Naive B cell (primary cell): ENCODE data around the gene SMAD9. TPM values are rescaled to one million over a fixed set of nuclear protein-coding genes. Genes with fewer than 3 reads are reported as not detected.
A peak's percentile ranks its signal among the peaks of the same experiment; 100 is the strongest.

Source experiments
- ATAC-seq, 2 donors: fragments of 150-1000 bp; cut with Tn5 transposase; 2 replicates each; pipeline ENCODE4 v1.10.0; 2021; ENCODE audit warnings: low read depth in 2 of 2, mild to moderate bottlenecking in 2 of 2, moderate library complexity in 2 of 2
- DNase-seq: peaks from one replicate; pipeline ENCODE4 v3.0.0; 2022
- H3K27ac Mint-ChIP-seq, 6 donors: one replicate each; pipeline ENCODE4 v1.8.0; 2020 to 2022; ENCODE audit warnings: mild to moderate bottlenecking in 6 of 6, mixed read lengths in 6 of 6, moderate library complexity in 5 of 6, inconsistent platforms in 2 of 6
- H3K27me3 Mint-ChIP-seq, 3 donors: one replicate each; pipeline ENCODE4 v1.8.0; 2021 to 2022; ENCODE audit warnings: mixed read lengths in 3 of 3, mild to moderate bottlenecking in 1 of 3
- H3K36me3 Mint-ChIP-seq, 2 donors: one replicate each; pipeline ENCODE4 v1.8.0; 2020 to 2022; ENCODE audit warnings: mixed read lengths in 2 of 2, inconsistent platforms in 1 of 2, mild to moderate bottlenecking in 1 of 2
- H3K4me1 Mint-ChIP-seq, 3 donors: one replicate each; pipeline ENCODE4 v1.8.0; 2020 to 2022; ENCODE audit warnings: mixed read lengths in 3 of 3, inconsistent platforms in 1 of 3, mild to moderate bottlenecking in 1 of 3, moderate library complexity in 1 of 3
- H3K4me3 Mint-ChIP-seq, 8 donors: one replicate each; pipeline ENCODE4 v1.8.0; 2020 to 2022; ENCODE audit warnings: mild to moderate bottlenecking in 8 of 8, mixed read lengths in 8 of 8, moderate library complexity in 8 of 8, inconsistent platforms in 2 of 8
- H3K9me3 Mint-ChIP-seq, 7 donors: one replicate each; pipeline ENCODE4 v1.8.0; 2020 to 2022; ENCODE audit warnings: mixed read lengths in 7 of 7, mild to moderate bottlenecking in 5 of 7, inconsistent platforms in 2 of 7, moderate library complexity in 1 of 7
- polyA plus RNA-seq, 6 donors: library from polyadenylated mRNA; unstranded; fragments of 300-500 nt; fragmentation: Illumina TruSeq; gene quantifications; one replicate each; pipeline ENCODE4 v1.2.3, GENCODE V29; 2021; ENCODE audit warnings: low read depth in 6 of 6

Gene SMAD9
- polyA plus RNA-seq, 6 donors from 2014 or later = 0.07 to 0.09 (median 0.07) TPM; not detected in 3

DNA sequence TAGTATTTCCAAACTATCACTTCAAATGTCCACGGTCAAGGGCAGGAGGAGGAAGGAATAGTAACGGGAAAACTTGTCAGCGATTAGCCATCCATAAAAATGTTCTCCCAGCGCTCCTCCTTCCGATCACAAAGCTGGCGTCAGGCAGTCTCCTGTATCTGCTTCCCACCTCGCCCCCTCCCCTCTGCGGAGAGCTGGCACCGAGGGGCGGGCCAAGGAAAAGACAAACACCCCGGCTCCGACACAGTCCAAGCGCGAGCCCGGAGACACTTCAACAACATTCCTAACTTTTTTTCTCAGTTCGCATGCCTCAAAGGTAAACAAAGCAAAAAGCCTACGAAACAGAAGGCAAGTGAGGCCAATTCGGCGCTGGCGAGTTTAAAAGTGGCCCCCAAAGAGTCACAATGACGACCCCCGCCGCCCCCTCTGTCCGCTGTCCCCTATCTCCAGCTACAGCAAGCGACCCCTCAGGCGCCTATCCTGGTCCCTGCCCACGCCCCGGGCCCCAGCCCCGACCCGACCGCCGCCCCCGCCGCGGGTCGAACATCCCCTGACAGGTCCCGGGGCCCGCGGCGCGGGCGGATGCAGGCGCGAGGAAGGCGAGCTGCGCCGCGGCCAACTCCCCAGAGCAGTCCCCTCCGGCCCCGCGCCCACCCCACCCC is 736 bp downstream of the SMAD9 start:
- ATAC-seq (peak; percentile 20 to 46), DNase-seq (no peak)
- Mint-ChIP-seq H3K4me1 (peaks cover 0 to 9% (median 4%) of the 10 kb centered on the region in 3 donors), H3K36me3 (no peaks in the 10 kb centered on the region), H3K27ac (no peak overlapping the region), H3K9me3 (no peaks in the 10 kb centered on the region), H3K4me3 (peak overlapping the region in 7 of 8 donors; percentile 42 to 72 (median 51)), H3K27me3 (peaks cover 57 to 67% (median 62%) of the 10 kb centered on the region in 3 donors)

GRCh38 chr13:36918246-36919131 is 1.5 kb downstream of the SMAD9 start:
- ATAC-seq (no peak), DNase-seq (no peak)
- Mint-ChIP-seq H3K36me3 (no peaks in the 10 kb centered on the region), H3K27ac (no peak overlapping the region), H3K9me3 (no peaks in the 10 kb centered on the region), H3K27me3 (peaks cover 56 to 65% (median 59%) of the 10 kb centered on the region in 3 donors), H3K4me1 (peaks cover 0 to 9% (median 4%) of the 10 kb centered on the region in 3 donors), H3K4me3 (peak overlapping the region in 7 of 8 donors; percentile 42 to 64 (median 50))

GRCh38 chr13:36917311-36917710 is 2.7 kb downstream of the SMAD9 start:
- H3K27me3 Mint-ChIP-seq = peaks cover 55 to 65% (median 59%) of the 10 kb centered on the region in 3 donors
- H3K4me3 Mint-ChIP-seq = no peak overlapping the region
- no peaks in the 10 kb centered on the region for H3K9me3 Mint-ChIP-seq
- no peak for DNase-seq
- no peaks in the 10 kb centered on the region for H3K36me3 Mint-ChIP-seq
- no peak overlapping the region for H3K27ac Mint-ChIP-seq
- H3K4me1 Mint-ChIP-seq = peaks cover 0 to 9% (median 4%) of the 10 kb centered on the region in 3 donors
- ATAC-seq = no peak

DNA sequence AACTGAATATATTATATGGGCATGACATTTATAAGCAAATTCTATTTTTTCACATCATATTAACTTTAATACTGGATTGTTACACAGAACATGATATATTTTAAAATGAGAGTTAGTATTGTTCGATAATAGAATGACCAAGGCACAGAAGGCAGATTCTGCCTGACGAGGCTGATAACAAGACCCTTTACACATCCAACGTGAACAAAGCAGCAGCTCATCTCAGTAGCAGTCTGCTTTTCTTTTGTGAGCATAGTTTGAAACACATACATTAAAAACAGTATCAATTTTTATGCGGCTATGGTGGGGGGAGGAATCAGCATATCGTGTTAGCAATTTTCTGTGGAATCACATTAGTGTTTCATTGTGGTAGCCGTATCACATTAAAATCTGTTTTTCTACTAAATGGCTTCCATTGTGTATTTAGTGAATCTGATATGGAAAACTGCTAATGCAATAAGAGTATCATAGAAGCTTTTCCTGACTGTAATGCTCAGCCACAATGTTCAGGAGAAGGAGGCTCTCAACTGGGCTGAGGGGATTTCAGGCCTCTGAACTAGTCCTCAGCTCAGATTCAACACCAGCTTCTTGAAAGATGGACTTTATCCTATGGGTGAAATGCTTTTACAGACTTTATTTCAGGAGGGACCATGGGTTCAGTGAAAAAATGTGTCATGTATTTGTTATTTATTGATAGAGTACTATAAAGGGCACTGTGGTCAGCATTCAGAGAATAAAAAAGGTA is 4.0 kb downstream of the SMAD9 start:
- DNase-seq = no peak
- no peak overlapping the region for H3K4me3 Mint-ChIP-seq
- H3K9me3 Mint-ChIP-seq = no peaks in the 10 kb centered on the region
- peaks cover 0 to 9% (median 4%) of the 10 kb centered on the region in 3 donors for H3K4me1 Mint-ChIP-seq
- no peaks in the 10 kb centered on the region for H3K36me3 Mint-ChIP-seq
- peaks cover 49 to 55% (median 53%) of the 10 kb centered on the region in 3 donors for H3K27me3 Mint-ChIP-seq
- no peak for ATAC-seq
- H3K27ac Mint-ChIP-seq = no peak overlapping the region

- H3K27me3 Mint-ChIP-seq = peaks cover 51 to 53% (median 52%) of the 10 kb centered on the region in 3 donors
- DNase-seq = no peak
- no peaks in the 10 kb centered on the region for H3K36me3 Mint-ChIP-seq
- no peak overlapping the region for H3K27ac Mint-ChIP-seq
- H3K9me3 Mint-ChIP-seq = no peaks in the 10 kb centered on the region
- peaks cover 0 to 9% (median 0%) of the 10 kb centered on the region in 3 donors for H3K4me1 Mint-ChIP-seq
- ATAC-seq = no peak
- no peak overlapping the region for H3K4me3 Mint-ChIP-seq
Measured at GRCh38 chr13:36915106-36915505, 4.9 kb downstream of the SMAD9 start.

DNA sequence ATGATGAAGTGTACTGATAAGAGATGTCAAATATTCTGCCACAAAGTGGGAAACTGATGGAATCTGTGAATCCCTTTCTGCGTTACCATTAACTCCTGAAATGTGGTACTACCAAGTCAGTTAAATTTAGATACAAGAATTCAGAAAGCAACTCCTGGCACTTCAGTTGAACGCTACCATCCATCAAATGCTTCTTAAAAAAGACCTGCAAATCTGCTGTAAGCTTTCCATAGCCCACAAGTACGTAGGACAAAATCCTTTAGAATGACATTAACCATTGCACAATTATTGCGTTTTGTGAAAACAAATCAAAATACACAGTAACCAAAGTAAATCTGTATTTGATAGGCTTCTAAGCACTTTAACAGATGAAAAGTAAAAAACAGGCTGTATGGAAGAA is 5.4 kb downstream of the SMAD9 start:
- H3K4me3 Mint-ChIP-seq = no peak overlapping the region
- H3K27me3 Mint-ChIP-seq = peaks cover 52 to 53% (median 52%) of the 10 kb centered on the region in 3 donors

GRCh38 chr13:36913463-36913862 is 6.6 kb downstream of the SMAD9 start:
- H3K9me3 Mint-ChIP-seq = no peaks in the 10 kb centered on the region
- peaks cover 43 to 45% (median 44%) of the 10 kb centered on the region in 3 donors for H3K27me3 Mint-ChIP-seq
- no peaks in the 10 kb centered on the region for H3K4me1 Mint-ChIP-seq

More for the DNA sequence above, 5.4 kb downstream of the SMAD9 start:
- ATAC-seq (no peak), DNase-seq (no peak)
- no peaks in the 10 kb centered on the region for H3K36me3 Mint-ChIP-seq
- peaks cover 0 to 9% (median 0%) of the 10 kb centered on the region in 3 donors for H3K4me1 Mint-ChIP-seq
- H3K27ac Mint-ChIP-seq = no peak overlapping the region
- no peaks in the 10 kb centered on the region for H3K9me3 Mint-ChIP-seq

DNA sequence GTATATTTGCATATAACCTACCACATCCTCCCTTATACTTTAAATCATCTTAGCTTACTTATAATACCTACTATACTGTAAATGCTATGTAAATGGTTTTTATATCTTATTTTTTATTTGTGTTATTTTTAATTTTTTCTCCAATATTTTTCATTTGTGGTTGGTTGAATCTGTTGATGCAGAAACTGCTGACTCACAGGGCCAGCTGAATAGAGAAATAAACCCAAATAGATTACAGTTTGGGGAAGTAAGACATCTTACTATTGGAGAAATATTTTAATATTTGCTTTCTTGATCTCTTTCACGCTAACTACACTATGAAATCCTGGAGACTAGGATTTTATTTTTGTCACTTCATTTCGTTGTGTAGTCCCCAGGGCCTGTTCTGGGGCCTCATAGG is 7.1 kb downstream of the SMAD9 start:
- Mint-ChIP-seq H3K4me3 (no peak overlapping the region), H3K4me1 (no peaks in the 10 kb centered on the region), H3K27me3 (peaks cover 39 to 44% (median 41%) of the 10 kb centered on the region in 3 donors), H3K27ac (no peak overlapping the region), H3K9me3 (no peaks in the 10 kb centered on the region), H3K36me3 (no peaks in the 10 kb centered on the region)
- no peak for DNase-seq
- no peak for ATAC-seq

More at GRCh38 chr13:36913463-36913862, 6.6 kb downstream of the SMAD9 start:
- no peak for DNase-seq
- Mint-ChIP-seq H3K27ac (no peak overlapping the region), H3K36me3 (no peaks in the 10 kb centered on the region), H3K4me3 (no peak overlapping the region)
- ATAC-seq = no peak

GRCh38 chr13:36912369-36912768 is 7.7 kb downstream of the SMAD9 start:
- Mint-ChIP-seq H3K27ac (no peak overlapping the region), H3K9me3 (no peaks in the 10 kb centered on the region), H3K4me3 (no peak overlapping the region), H3K36me3 (no peaks in the 10 kb centered on the region), H3K4me1 (no peaks in the 10 kb centered on the region), H3K27me3 (peaks cover 35 to 41% (median 41%) of the 10 kb centered on the region in 3 donors)
- no peak for ATAC-seq
- no peak for DNase-seq

DNA sequence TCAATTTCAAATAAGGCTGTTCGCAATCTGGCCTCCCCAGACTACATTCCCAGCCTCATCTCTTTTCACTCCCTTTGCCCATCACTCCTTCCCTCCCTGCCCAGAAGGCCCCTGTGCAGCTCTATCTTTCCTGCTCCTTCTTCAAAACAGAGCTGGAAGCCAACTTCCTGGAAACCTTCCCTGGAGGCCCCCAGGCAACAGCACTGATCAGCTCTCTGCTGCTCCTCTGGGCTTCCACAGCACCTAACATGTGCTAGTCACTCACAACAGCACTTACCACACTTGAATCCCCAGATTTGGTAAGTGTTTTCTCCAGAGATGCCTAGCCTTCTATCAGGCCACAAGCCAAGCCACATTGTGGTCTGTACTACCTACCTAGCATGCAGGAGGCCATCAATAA is 9.5 kb downstream of the SMAD9 start:
- H3K4me3 Mint-ChIP-seq = no peak overlapping the region
- H3K27me3 Mint-ChIP-seq = peaks cover 19 to 39% (median 24%) of the 10 kb centered on the region in 3 donors
- H3K27ac Mint-ChIP-seq = no peak overlapping the region
- ATAC-seq (no peak), DNase-seq (no peak)
- no peaks in the 10 kb centered on the region for H3K9me3 Mint-ChIP-seq
- no peaks in the 10 kb centered on the region for H3K4me1 Mint-ChIP-seq
- H3K36me3 Mint-ChIP-seq = no peaks in the 10 kb centered on the region

DNA sequence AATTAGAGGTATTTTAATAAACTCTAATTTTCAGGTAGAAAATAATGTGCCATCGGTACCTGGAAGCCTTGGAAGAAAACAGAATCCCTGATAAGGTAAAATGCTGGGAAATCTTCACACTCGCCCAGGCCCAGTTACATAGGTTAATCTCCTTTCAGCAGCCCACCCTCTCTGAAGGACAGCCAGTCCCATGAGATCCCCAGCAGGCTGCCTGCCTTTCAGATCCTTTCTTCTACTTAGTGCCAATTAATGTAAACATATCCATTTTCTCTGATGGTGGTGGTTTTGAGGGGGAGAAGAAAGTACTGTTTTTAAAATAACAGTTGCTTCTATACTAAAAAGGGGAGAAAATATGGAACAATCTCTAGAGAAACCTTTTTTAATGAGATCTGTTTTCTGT is 12.2 kb downstream of the SMAD9 start:
- Mint-ChIP-seq H3K27ac (peak overlapping the region in 1 of 6 donors; percentile 24), H3K4me1 (no peaks in the 10 kb centered on the region), H3K36me3 (no peaks in the 10 kb centered on the region), H3K9me3 (no peaks in the 10 kb centered on the region), H3K27me3 (peaks cover 14 to 37% (median 19%) of the 10 kb centered on the region in 3 donors), H3K4me3 (no peak overlapping the region)
- no peak for DNase-seq
- ATAC-seq = no peak

DNA sequence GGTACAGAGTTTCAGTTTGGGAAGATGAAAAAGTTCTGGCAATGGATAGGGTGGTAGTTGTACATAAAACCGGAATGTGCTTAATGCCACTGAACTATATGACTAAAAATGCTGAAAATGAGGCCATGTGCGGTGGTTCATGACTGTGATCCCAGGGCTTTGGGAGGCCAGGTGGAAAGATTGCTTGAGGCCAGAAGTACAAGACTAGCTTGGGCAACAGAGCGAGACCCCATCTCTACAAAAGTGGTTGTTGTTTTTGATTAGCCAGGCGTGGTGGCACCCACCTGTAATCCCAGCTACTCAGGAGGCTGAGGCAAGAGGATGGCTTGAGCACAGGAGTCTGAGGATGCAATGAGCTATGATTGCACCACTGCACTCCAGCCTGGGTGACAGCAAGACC is 12.8 kb downstream of the SMAD9 start:
- no peak overlapping the region for H3K4me3 Mint-ChIP-seq
- H3K4me1 Mint-ChIP-seq = no peaks in the 10 kb centered on the region
- peaks cover 14 to 36% (median 19%) of the 10 kb centered on the region in 3 donors for H3K27me3 Mint-ChIP-seq
- no peak overlapping the region for H3K27ac Mint-ChIP-seq
- ATAC-seq = no peak
- no peaks in the 10 kb centered on the region for H3K36me3 Mint-ChIP-seq
- DNase-seq = no peak
- H3K9me3 Mint-ChIP-seq = no peaks in the 10 kb centered on the region

- no peak overlapping the region for H3K4me3 Mint-ChIP-seq
- H3K27me3 Mint-ChIP-seq = peaks cover 11 to 32% (median 25%) of the 10 kb centered on the region in 3 donors
- H3K4me1 Mint-ChIP-seq = no peaks in the 10 kb centered on the region
- H3K36me3 Mint-ChIP-seq = no peaks in the 10 kb centered on the region
- DNase-seq (no peak), ATAC-seq (no peak)
- no peak overlapping the region for H3K27ac Mint-ChIP-seq
- H3K9me3 Mint-ChIP-seq = no peaks in the 10 kb centered on the region
Measured at GRCh38 chr13:36905944-36906343, 14.1 kb downstream of the SMAD9 start.
